ENCODE data around the gene HSD17B13. TPM values are rescaled to one million over a fixed set of nuclear protein-coding genes. Genes with fewer than 3 reads are reported as not detected.

The HSD17B13 gene
- total RNA-seq, 2 donors from 2014 or later, result 1.7 to 8.3 TPM

DNA sequence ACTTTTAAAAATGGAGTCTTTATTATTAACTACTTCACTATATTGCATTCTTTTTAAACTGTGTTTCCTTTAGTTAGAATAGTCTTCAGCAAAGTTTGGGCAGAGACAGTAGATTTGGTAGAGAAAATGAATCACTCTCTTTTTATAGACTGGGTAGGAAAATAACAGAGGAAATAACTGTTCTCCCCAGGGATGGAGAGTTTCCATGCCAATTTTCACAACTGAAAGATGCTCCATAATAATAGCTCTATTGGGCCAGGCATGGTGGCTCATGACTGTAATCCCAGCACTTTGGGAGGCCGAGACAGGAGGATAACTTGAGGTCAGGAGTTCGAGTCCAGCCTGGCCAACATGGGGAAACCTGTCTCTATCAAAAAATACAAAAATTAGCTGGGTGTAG, 13.1 kb downstream of the HSD17B13 start:
- intact Hi-C loops (cut with DNase I), result no loop called here
- H3K27me3 ChIP-seq (replicated peaks; ENCODE audit: insufficient read depth), result no peaks in the 10 kb centered on the region
- no peak overlapping the region for H3K27ac ChIP-seq
- no peaks in the 10 kb centered on the region for H3K36me3 ChIP-seq
- no peak overlapping the region for H3K4me3 ChIP-seq
- H3K9me3 ChIP-seq, result no peaks in the 10 kb centered on the region
- no peaks in the 10 kb centered on the region for H3K4me1 ChIP-seq (replicated peaks)
- DNase-seq (ENCODE audit: low spot score), result no peak
- TF ChIP-seq POLR2A (IDR thresholded peaks at IDR 0.05), result no peak
- TF ChIP-seq, protein P1, sequence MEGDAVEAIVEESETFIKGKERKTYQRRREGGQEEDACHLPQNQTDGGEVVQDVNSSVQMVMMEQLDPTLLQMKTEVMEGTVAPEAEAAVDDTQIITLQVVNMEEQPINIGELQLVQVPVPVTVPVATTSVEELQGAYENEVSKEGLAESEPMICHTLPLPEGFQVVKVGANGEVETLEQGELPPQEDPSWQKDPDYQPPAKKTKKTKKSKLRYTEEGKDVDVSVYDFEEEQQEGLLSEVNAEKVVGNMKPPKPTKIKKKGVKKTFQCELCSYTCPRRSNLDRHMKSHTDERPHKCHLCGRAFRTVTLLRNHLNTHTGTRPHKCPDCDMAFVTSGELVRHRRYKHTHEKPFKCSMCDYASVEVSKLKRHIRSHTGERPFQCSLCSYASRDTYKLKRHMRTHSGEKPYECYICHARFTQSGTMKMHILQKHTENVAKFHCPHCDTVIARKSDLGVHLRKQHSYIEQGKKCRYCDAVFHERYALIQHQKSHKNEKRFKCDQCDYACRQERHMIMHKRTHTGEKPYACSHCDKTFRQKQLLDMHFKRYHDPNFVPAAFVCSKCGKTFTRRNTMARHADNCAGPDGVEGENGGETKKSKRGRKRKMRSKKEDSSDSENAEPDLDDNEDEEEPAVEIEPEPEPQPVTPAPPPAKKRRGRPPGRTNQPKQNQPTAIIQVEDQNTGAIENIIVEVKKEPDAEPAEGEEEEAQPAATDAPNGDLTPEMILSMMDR (IDR thresholded peaks at IDR 0.05), result no peak
- no peak for TF ChIP-seq POLR2AphosphoS5 (IDR thresholded peaks at IDR 0.05)
- 92% methylated on average over 2 of the region's 2 CpGs for WGBS

DNA sequence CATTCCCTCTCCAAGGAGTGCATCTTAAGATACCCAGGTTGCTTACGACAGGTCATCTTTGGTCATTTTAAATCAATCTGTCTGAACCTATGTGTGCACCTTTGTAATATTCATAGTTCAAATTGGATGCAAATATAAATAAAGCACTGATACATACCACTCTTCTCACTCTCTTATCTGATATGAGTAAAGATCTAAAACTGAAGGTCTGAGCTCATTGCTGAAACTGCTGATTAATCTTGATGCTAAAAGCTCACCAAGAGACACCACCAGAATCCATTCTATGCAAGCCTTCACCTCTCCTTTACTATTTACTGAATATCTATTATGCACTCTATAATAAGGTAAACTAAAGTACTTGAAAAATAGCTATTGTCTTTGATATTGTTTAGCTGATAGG, 16.6 kb downstream of the HSD17B13 start:
- no peaks in the 10 kb centered on the region for H3K9me3 ChIP-seq
- H3K27ac ChIP-seq, result no peak overlapping the region
- H3K4me1 ChIP-seq (replicated peaks), result no peaks in the 10 kb centered on the region
- H3K4me3 ChIP-seq, result no peak overlapping the region
- WGBS, result 94% methylated on average over 1 of the region's 1 CpG
- intact Hi-C loops (cut with DNase I), result no loop called here
- no peaks in the 10 kb centered on the region for H3K27me3 ChIP-seq (replicated peaks; ENCODE audit: insufficient read depth)
- no peaks in the 10 kb centered on the region for H3K36me3 ChIP-seq
- TF ChIP-seq POLR2A (IDR thresholded peaks at IDR 0.05) (no peak), POLR2AphosphoS5 (IDR thresholded peaks at IDR 0.05) (no peak)
- TF ChIP-seq, protein P1 (IDR thresholded peaks at IDR 0.05), result no peak
- DNase-seq (ENCODE audit: low spot score), result no peak

DNA sequence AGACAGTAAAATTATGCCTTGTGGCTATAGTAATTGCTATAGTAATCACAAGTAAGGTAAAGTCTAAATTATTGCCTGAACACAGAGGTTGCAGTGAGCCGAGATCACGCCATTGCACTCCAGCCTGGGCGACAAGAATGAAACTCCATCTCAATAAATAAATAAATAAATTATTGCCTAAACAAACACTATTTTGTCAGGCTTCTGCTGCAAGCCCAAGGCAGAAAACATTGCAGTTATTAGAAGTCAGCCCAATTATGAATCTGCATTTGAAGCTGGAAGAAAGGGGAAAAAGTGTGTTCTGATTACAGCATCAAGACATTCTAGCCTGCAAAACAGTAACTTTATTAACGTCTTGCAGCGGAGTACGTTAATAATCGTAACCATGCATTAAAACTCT, 17.1 kb downstream of the HSD17B13 start:
- 60% methylated on average over 7 of the region's 7 CpGs for WGBS
- no peak overlapping the region for H3K27ac ChIP-seq

DNA sequence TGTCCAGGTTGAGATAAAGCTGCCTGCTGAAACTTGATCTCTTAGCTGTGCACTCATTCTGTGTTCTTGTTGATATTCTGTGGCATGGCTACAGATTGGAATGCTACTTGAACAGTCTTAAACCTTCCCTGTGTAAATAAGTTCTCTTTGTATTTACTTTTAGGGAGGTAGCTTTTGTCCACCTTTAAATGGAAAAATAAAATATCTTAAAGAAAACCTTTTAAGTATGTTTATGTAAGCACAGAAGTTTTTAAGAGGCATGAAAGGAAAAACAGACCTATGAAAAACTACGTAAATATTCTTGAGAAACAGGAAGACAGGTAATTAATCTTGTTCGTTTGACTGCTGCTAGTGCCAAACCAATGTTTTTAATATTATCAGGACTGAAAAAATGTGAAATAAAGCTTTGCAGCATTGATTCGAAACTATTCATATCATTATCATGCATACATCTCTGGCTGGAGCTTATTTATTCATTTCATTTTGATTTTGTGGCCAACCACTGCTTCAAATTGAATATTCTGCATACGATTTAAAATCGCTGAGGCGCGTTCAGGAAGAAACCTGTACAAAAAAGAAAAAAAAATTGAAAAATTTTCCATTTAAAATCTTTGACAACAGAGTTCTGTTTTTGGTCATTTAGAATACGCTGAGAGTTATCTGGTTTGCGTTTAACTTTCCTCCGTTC, 17.8 kb downstream of the HSD17B13 start:
- no peak overlapping the region for H3K27ac ChIP-seq
- 45% methylated on average over 10 of the region's 10 CpGs for WGBS
- no peaks in the 10 kb centered on the region for H3K36me3 ChIP-seq
- H3K9me3 ChIP-seq, result no peaks in the 10 kb centered on the region
- no peaks in the 10 kb centered on the region for H3K27me3 ChIP-seq (replicated peaks; ENCODE audit: insufficient read depth)
- H3K4me1 ChIP-seq (replicated peaks), result no peaks in the 10 kb centered on the region
- peak; percentile 54 for DNase-seq (ENCODE audit: low spot score)
- intact Hi-C loops (cut with DNase I), result no loop called here
- H3K4me3 ChIP-seq, result no peak overlapping the region
- no peak for TF ChIP-seq POLR2A (IDR thresholded peaks at IDR 0.05)
- peak; percentile 86 for TF ChIP-seq POLR2AphosphoS5 (IDR thresholded peaks at IDR 0.05)

More for the DNA sequence above, 17.1 kb downstream of the HSD17B13 start:
- intact Hi-C loops (cut with DNase I), result no loop called here
- TF ChIP-seq POLR2A (IDR thresholded peaks at IDR 0.05) (no peak), POLR2AphosphoS5 (IDR thresholded peaks at IDR 0.05) (no peak)
- TF ChIP-seq, protein P1 (IDR thresholded peaks at IDR 0.05), result no peak
- H3K9me3 ChIP-seq, result no peaks in the 10 kb centered on the region
- DNase-seq (ENCODE audit: low spot score), result no peak
- H3K27me3 ChIP-seq (replicated peaks; ENCODE audit: insufficient read depth), result no peaks in the 10 kb centered on the region
- no peaks in the 10 kb centered on the region for H3K4me1 ChIP-seq (replicated peaks)
- no peak overlapping the region for H3K4me3 ChIP-seq
- H3K36me3 ChIP-seq, result no peaks in the 10 kb centered on the region

DNA sequence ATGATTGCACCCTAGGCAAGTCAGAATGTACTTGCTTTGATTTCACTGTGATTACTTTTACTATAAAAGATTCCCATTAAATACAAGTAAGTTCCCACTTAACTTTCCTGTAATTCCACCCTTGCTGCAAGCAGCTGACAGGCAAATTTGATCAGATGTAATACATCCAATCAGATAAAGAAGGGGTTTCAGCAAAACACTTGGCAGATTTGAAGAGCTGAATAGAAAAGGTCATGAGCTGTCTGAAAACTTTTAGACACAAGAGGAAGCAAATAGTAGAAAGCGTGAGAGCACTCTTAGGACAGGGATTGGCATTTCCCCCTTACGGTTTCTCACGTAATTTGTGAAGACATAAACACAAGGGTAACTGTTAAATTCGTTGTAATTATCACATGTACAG, 22.8 kb downstream of the HSD17B13 start:
- 31% methylated on average over 4 of the region's 4 CpGs for WGBS
- DNase-seq (ENCODE audit: low spot score), result peak; percentile 19
- no peaks in the 10 kb centered on the region for H3K36me3 ChIP-seq
- no peaks in the 10 kb centered on the region for H3K27me3 ChIP-seq (replicated peaks; ENCODE audit: insufficient read depth)
- TF ChIP-seq POLR2AphosphoS5 (IDR thresholded peaks at IDR 0.05) (peak; percentile 74), POLR2A (IDR thresholded peaks at IDR 0.05) (no peak)
- TF ChIP-seq, protein P1 (IDR thresholded peaks at IDR 0.05), result no peak
- intact Hi-C loops (cut with DNase I), result no loop called here
- H3K4me3 ChIP-seq, result no peak overlapping the region
- H3K4me1 ChIP-seq (replicated peaks), result no peaks in the 10 kb centered on the region
- H3K9me3 ChIP-seq, result no peaks in the 10 kb centered on the region
- H3K27ac ChIP-seq, result no peak overlapping the region
